Adrenal gland (tissue), 12 donors: ENCODE data around the gene RFX8. TPM values are rescaled to one million over a fixed set of nuclear protein-coding genes. Genes with fewer than 3 reads are reported as not detected.
A peak's percentile ranks its signal among the peaks of the same experiment; 100 is the strongest.

Experiments
- DNase-seq, 7 donors: peaks; one replicate each; pipeline ENCODE4 v3.0.0-alpha.2; 2019 to 2020
- H3K27ac ChIP-seq, 5 donors: fragments of 200-600 bp; sonication (generic) in 4 of 5; 1 replicate in 3 of 5; 2 replicates in 2 of 5; pipeline versions ENCODE4 v1.5.1 to v1.8.0; 2016 to 2020; ENCODE audit warnings: mild to moderate bottlenecking in 1 of 5
- H3K27me3 ChIP-seq: fragments of 200-600 bp; 2 replicates; pipeline ENCODE4 v1.8.0; 2021
- H3K36me3 ChIP-seq, 2 donors: fragments of 200-600 bp; replicated peaks in 1 of 2; 1 replicate in 1 of 2; 2 replicates in 1 of 2; pipeline versions ENCODE4 v1.5.1 to v1.8.0; 2018 to 2022
- H3K4me1 ChIP-seq, 2 donors: fragments of 200-600 bp; replicated peaks in 1 of 2; 1 replicate in 1 of 2; 2 replicates in 1 of 2; pipeline versions ENCODE4 v1.5.1 to v1.8.0; 2018 to 2021
- H3K4me3 ChIP-seq, 4 donors: fragments of 200-600 bp; sonication (generic) in 3 of 4; one replicate each; pipeline ENCODE4 v1.5.1; 2016 to 2018
- H3K9me3 ChIP-seq, 3 donors: fragments of 200-600 bp; sonication (generic) in 1 of 3; replicated peaks in 1 of 3; 1 replicate in 2 of 3; 2 replicates in 1 of 3; pipeline versions ENCODE4 v1.5.1 to v1.8.0; 2016 to 2021
- POLR2A ChIP-seq, 2 donors: fragments of 450-650 bp; IDR thresholded peaks; one replicate each; pipeline ENCODE4 v1.6.1; 2017; ENCODE audit warnings: antibody characterized with exemption in 2 of 2, mild to moderate bottlenecking in 2 of 2, moderate library complexity in 1 of 2
- WGBS, 4 donors: extraction: QIAGEN DNeasy Blood & Tissue Kit in 2 of 4; methylation state at CpG; one replicate each; pipeline versions ENCODE4 v1.1.5 to v1.1.7; 2013 to 2017; 5-methylcytosine and 5-hydroxymethylcytosine counted together
- intact Hi-C, 2 donors: fragments of 100-400 bp; cut with DNase I; formaldehyde crosslinking; loops; one replicate each; pipeline versions ENCODE4 v1.14.1 to v1.15.0; 2022 to 2023
- polyA plus RNA-seq, 3 donors: library from polyadenylated mRNA; stranded (reverse); fragments of 200-250 nt in 2 of 3; fragments of 350-450 nt in 1 of 3; fragmentation: Illumina TruSeq in 1 of 3; extraction: RNeasy Lipid Tissue Mini Kit (QIAGEN cat#74804) in 1 of 3; gene quantifications; one replicate each; pipeline ENCODE4 v1.2.3, GENCODE V29; 2013 to 2014
- total RNA-seq, 9 donors: library from RNA; depleted of rRNA in 4 of 9; stranded (reverse); fragments of >200 nt in 4 of 9; fragments of 120-200 nt in 1 of 9; fragmentation: NEBNext Ultra II Directional in 1 of 9; extraction: Animal tissue kit (Norgen Biotek cat#: 25700) in 1 of 9; gene quantifications; one replicate each; pipeline versions ENCODE4 v1.1.0 to v1.2.4, GENCODE V29; 2013 to 2023
- TF ChIP-seq, protein P1 (sequence below), 6 experiments: fragments of 450-650 bp in 4 of 6; fragments of 200-600 bp in 2 of 6; sonication (generic) in 1 of 6; IDR thresholded peaks; 1 replicate in 5 of 6; 2 replicates in 1 of 6; pipeline versions ENCODE4 v1.5.1 to v1.8.0; 2016 to 2021; ENCODE audit warnings: antibody characterized with exemption in 6 of 6, mild to moderate bottlenecking in 2 of 6, moderate library complexity in 1 of 6
- donor health status: healthy with polysubstance abuse.
- donor health status: Bipolar disorder and iron deficiency.
- donor health status: DM: yes; HTN: yes; CAD: no.
- donor health status: DM: no; HTN: no; CAD: no.
- donor health status: DM: no; HTN: no; CAD: no.
- donor health status: DM: yes; HTN: yes; CAD: no.

RFX8 gene
- total and polyA plus RNA-seq, 12 donors = 0.14 to 21.8 (median 0.74) TPM; not detected in 4

DNA sequence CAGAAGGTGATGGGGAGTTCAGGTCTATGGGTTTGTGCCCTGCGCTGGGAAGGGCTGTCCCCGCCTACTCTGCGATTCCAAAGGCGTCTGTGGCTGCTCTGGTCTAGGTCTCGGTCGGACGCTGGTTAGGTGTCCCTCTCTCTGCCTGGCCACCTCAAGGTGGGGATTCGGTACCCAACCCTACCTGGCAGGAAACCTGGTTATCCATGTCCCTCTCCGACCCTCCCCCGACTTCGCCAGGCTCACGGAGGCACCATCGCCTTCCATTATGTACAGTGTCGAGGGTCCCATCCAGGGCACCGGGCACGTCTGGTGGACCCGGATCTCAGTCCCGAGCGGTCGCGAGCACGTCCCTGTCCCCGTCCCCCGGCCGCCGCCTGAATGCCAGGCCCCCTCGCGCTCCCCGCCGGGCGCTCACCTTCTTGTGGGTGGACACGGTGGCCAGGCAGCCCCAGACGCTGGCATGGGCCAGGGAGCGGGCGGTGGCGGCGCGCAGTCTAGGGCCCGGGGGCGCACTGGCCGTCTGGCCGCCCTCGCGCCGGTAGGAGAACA, 88.2 kb downstream of the RFX8 start:
- H3K27me3 ChIP-seq = peaks cover 26% of the 10 kb centered on the region
- intact Hi-C loops = loop anchor here in 1 of 2 donors (5.0 kb wide), 1 partner anchor 44 kb away; no protein-coding TSS in a partner anchor
- WGBS, 4 donors = 3 to 21% (median 5%) methylated on average over 6 to 45 of the region's 45 CpGs
- no peak overlapping the region for H3K27ac ChIP-seq
- no peaks in the 10 kb centered on the region for H3K36me3 ChIP-seq
- no peak for TF ChIP-seq POLR2A (IDR thresholded peaks at IDR 0.05)
- TF ChIP-seq, protein P1, sequence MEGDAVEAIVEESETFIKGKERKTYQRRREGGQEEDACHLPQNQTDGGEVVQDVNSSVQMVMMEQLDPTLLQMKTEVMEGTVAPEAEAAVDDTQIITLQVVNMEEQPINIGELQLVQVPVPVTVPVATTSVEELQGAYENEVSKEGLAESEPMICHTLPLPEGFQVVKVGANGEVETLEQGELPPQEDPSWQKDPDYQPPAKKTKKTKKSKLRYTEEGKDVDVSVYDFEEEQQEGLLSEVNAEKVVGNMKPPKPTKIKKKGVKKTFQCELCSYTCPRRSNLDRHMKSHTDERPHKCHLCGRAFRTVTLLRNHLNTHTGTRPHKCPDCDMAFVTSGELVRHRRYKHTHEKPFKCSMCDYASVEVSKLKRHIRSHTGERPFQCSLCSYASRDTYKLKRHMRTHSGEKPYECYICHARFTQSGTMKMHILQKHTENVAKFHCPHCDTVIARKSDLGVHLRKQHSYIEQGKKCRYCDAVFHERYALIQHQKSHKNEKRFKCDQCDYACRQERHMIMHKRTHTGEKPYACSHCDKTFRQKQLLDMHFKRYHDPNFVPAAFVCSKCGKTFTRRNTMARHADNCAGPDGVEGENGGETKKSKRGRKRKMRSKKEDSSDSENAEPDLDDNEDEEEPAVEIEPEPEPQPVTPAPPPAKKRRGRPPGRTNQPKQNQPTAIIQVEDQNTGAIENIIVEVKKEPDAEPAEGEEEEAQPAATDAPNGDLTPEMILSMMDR (IDR thresholded peaks at IDR 0.05) = no peak
- peak in 2 of 7 donors; percentile 13 to 18 for DNase-seq
- peak overlapping the region in 2 of 4 donors; percentile 8 to 48 for H3K4me3 ChIP-seq
- peaks cover 9 to 16% of the 10 kb centered on the region in 2 donors for H3K4me1 ChIP-seq
- H3K9me3 ChIP-seq = no peaks in the 10 kb centered on the region

DNA sequence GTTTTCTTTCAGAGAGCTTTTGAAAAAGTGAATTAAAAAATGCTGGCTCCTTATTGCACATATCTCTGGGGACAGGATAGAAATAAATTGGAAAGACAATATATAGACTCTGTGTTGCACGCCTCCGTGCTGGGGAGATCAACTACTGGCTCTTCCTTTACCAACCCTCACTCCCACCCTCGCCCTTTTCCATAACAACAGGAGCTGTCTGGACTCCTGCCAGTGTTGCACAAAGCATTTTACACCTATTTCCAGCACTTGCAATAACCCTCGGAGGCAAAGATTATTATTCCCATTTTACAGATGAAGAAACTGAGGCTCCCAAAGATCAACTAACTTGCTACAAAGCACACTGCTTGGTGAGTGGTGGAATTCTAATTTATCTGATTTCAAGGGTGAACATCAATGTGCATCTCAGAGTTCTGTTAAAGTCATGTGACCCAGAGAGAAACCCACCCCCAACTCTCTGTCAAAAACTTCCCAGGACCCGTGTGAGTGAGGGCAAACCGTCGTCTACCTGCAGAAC, 91.8 kb downstream of the RFX8 start:
- TF ChIP-seq, protein P1 (IDR thresholded peaks at IDR 0.05) = no peak
- no peak for TF ChIP-seq POLR2A (IDR thresholded peaks at IDR 0.05)
- Histone ChIP-seq H3K27ac (no peak overlapping the region), H3K27me3 (peaks cover 8% of the 10 kb centered on the region), H3K4me3 (no peak overlapping the region), H3K9me3 (no peaks in the 10 kb centered on the region), H3K4me1 (peaks cover 9 to 16% of the 10 kb centered on the region in 2 donors), H3K36me3 (no peaks in the 10 kb centered on the region)
- 70 to 85% (median 75%) methylated on average over 7 of the region's 7 CpGs for WGBS, 4 donors
- intact Hi-C loops = no loop called here
- DNase-seq = no peak

DNA sequence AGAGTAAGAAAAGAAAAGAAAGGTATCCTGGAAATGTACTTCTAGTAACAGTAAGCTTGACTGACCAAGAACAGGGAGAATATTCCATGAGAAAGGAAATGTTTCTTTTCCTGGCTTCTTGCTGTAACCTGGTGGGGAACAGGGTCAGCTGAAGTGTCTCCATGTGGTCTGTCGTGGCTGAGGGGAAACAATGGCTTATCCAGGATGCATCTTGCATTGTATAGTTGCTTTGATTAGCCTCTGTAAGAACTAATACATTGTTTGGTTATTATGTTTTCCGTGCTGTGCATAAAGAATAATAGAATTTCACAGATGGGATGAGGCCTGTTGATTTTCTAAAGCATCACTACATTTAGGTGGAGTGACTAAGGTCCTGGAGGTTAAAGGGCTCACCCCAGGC, 92.5 kb downstream of the RFX8 start:
- intact Hi-C loops = no loop called here
- 70 to 90% (median 83%) methylated on average over 2 of the region's 2 CpGs for WGBS, 4 donors
- H3K4me3 ChIP-seq = no peak overlapping the region
- H3K36me3 ChIP-seq = no peaks in the 10 kb centered on the region
- TF ChIP-seq, protein P1 (IDR thresholded peaks at IDR 0.05) = no peak
- H3K27me3 ChIP-seq = peaks cover 1% of the 10 kb centered on the region
- H3K4me1 ChIP-seq = peaks cover 9 to 11% of the 10 kb centered on the region in 2 donors
- no peak for DNase-seq
- H3K27ac ChIP-seq = no peak overlapping the region
- no peaks in the 10 kb centered on the region for H3K9me3 ChIP-seq

DNA sequence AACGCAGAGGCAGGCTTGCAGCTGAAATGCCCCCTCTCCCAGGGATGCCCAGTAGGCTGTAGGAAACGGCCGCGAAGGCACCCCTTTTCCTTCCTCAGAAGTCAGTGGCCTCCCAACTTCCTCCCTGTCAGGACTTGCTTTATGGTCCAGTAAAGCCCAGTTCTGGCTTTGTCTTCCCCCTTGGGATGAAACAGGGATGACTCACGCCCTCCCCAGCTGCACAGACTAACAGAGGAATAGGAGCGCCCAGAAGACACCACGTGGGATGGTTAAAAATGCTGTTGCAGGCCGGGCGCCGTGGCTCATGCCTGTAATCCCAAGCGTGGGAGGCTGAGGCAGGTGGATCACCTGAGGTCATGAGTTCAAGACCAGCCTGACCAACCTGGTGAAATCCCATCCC, 94.5 kb downstream of the RFX8 start:
- peak in 5 of 7 donors; percentile 14 to 54 (median 19) for DNase-seq

More for the DNA sequence above, 94.5 kb downstream of the RFX8 start:
- TF ChIP-seq POLR2A (IDR thresholded peaks at IDR 0.05) = no peak
- TF ChIP-seq, protein P1 (IDR thresholded peaks at IDR 0.05) = no peak
- Histone ChIP-seq H3K4me1 (no peaks in the 10 kb centered on the region), H3K36me3 (no peaks in the 10 kb centered on the region), H3K9me3 (no peaks in the 10 kb centered on the region), H3K4me3 (no peak overlapping the region), H3K27me3 (no peaks in the 10 kb centered on the region), H3K27ac (no peak overlapping the region)
- 42 to 85% (median 73%) methylated on average over 6 to 11 of the region's 11 CpGs for WGBS, 4 donors
- intact Hi-C loops = no loop called here
